Nephron progenitor cell (in vitro differentiated cells): Measurements from ENCODE around the gene KRT12.
"Not testable (repeated sequence)": the region's sequence is repeated elsewhere in the genome, so short reads cannot be mapped to it uniquely, and the experiment has no call there.

ENCODE experiments used
- DNase-seq: peaks from one replicate; pipeline ENCODE4 v3.0.0; 2021
- H3K27ac Mint-ChIP-seq: 2 replicates; pipeline ENCODE4 v1.8.0; 2021; ENCODE audit warnings: mild to moderate bottlenecking, moderate library complexity, mixed read lengths
- H3K27me3 Mint-ChIP-seq: 2 replicates; pipeline ENCODE4 v1.8.0; 2021; ENCODE audit warnings: mild to moderate bottlenecking, low read depth, mixed read lengths; ENCODE audit not compliant: poor library complexity
- H3K36me3 Mint-ChIP-seq: 2 replicates; pipeline ENCODE4 v1.8.0; 2021; ENCODE audit warnings: low read depth, mixed read lengths
- H3K4me1 Mint-ChIP-seq: 2 replicates; pipeline ENCODE4 v1.8.0; 2021; ENCODE audit warnings: mixed read lengths
- H3K4me3 Mint-ChIP-seq: 2 replicates; pipeline ENCODE4 v1.8.0; 2021; ENCODE audit warnings: mild to moderate bottlenecking, moderate library complexity, mixed read lengths
- H3K9me3 Mint-ChIP-seq: 2 replicates; pipeline ENCODE4 v1.8.0; 2021; ENCODE audit warnings: mild to moderate bottlenecking, moderate library complexity, mixed read lengths
- CTCF ChIP-seq: fragments of 200-600 bp; sonication (generic); IDR thresholded peaks from 2 replicates; pipeline ENCODE4 v1.5.0; 2021; ENCODE audit warnings: antibody characterized with exemption

Gene KRT12

GRCh38 chr17:40859536-40859935 is 7.5 kb downstream of the KRT12 start:
- Mint-ChIP-seq H3K27me3 (peaks cover 19% of the 10 kb centered on the region), H3K4me1 (peaks cover 14% of the 10 kb centered on the region), H3K4me3 (no peak overlapping the region), H3K36me3 (no peaks in the 10 kb centered on the region), H3K9me3 (no peaks in the 10 kb centered on the region), H3K27ac (no peak overlapping the region)
- DNase-seq: no peak
- TF ChIP-seq CTCF: no peak

GRCh38 chr17:40858667-40859066 is 8.4 kb downstream of the KRT12 start:
- not testable (repeated sequence) for H3K36me3 Mint-ChIP-seq, H3K4me3 Mint-ChIP-seq, H3K27ac Mint-ChIP-seq, DNase-seq, H3K9me3 Mint-ChIP-seq
- Mint-ChIP-seq H3K27me3 (peaks cover 19% of the 10 kb centered on the region), H3K4me1 (peaks cover 14% of the 10 kb centered on the region)

- no peaks in the 10 kb centered on the region for H3K9me3 Mint-ChIP-seq
- no peak for DNase-seq
- H3K4me1 Mint-ChIP-seq: peaks cover 14% of the 10 kb centered on the region
- no peak overlapping the region for H3K27ac Mint-ChIP-seq
- no peak overlapping the region for H3K4me3 Mint-ChIP-seq
- peaks cover 13% of the 10 kb centered on the region for H3K27me3 Mint-ChIP-seq
- no peak for TF ChIP-seq CTCF
- no peaks in the 10 kb centered on the region for H3K36me3 Mint-ChIP-seq
Measured at GRCh38 chr17:40857535-40857934, 9.5 kb downstream of the KRT12 start.

GRCh38 chr17:40854175-40854814 is 12.7 kb downstream of the KRT12 start:
- no peak overlapping the region for H3K4me3 Mint-ChIP-seq
- no peak for DNase-seq
- H3K27me3 Mint-ChIP-seq: peaks cover 18% of the 10 kb centered on the region
- H3K27ac Mint-ChIP-seq: no peak overlapping the region
- H3K9me3 Mint-ChIP-seq: no peaks in the 10 kb centered on the region
- no peak for TF ChIP-seq CTCF
- H3K36me3 Mint-ChIP-seq: no peaks in the 10 kb centered on the region
- peaks cover 14% of the 10 kb centered on the region for H3K4me1 Mint-ChIP-seq

- Mint-ChIP-seq H3K4me1 (peaks cover 4% of the 10 kb centered on the region), H3K9me3 (no peaks in the 10 kb centered on the region), H3K4me3 (no peak overlapping the region), H3K36me3 (no peaks in the 10 kb centered on the region), H3K27ac (no peak overlapping the region), H3K27me3 (peaks cover 18% of the 10 kb centered on the region)
- TF ChIP-seq CTCF: no peak
- no peak for DNase-seq
Measured at GRCh38 chr17:40852364-40852763, 14.7 kb downstream of the KRT12 start.

- Mint-ChIP-seq H3K4me1 (no peaks in the 10 kb centered on the region), H3K4me3 (no peak overlapping the region), H3K36me3 (no peaks in the 10 kb centered on the region), H3K27ac (no peak overlapping the region), H3K9me3 (no peaks in the 10 kb centered on the region), H3K27me3 (peaks cover 24% of the 10 kb centered on the region)
- no peak for TF ChIP-seq CTCF
- DNase-seq: no peak
Measured at GRCh38 chr17:40850293-40850972, 16.6 kb downstream of the KRT12 start.
